HG03469 (cell line): ENCODE measurements around the gene SPATA25.
"Not testable (repeated sequence)": the region's sequence is repeated elsewhere in the genome, so short reads cannot be mapped to it uniquely, and the experiment has no call there.

ENCODE experiments used
- ATAC-seq: cut with Tn5 transposase; IDR thresholded peaks from one replicate; pipeline ENCODE4 v1.9.1; 2021; ENCODE audit warnings: mild to moderate bottlenecking, moderate library complexity, moderate number of reproducible peaks; ENCODE audit not compliant: unreplicated experiment

Gene SPATA25, protein sequence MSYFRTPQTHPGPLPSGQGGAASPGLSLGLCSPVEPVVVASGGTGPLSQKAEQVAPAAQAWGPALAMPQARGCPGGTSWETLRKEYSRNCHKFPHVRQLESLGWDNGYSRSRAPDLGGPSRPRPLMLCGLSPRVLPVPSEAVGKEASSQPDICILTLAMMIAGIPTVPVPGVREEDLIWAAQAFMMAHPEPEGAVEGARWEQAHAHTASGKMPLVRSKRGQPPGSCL

DNA sequence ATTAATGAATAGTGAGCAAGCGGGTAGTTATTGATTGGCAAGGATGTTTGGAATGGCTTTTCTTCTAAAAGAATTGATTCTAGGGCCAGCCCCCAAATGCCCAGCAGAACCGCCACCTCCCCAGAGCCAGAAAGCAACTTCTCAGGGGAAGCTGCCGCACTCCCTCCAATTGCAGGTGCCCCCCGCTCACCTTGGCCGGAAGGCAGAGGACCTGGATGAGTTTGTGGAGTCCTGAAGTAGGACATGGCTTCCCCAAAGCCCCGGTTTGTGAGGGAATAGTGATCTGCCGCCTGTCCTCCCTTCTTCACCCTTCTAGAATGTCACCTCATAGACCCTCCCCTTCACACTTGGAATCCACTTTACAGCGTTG, at the start of gene SPATA25:
Gene SPATA25 (minus strand): TSS at position 277 of the 370 bp plus-strand sequence. CDS start 32 bp downstream, at position 245.
- ATAC-seq: no peak

DNA sequence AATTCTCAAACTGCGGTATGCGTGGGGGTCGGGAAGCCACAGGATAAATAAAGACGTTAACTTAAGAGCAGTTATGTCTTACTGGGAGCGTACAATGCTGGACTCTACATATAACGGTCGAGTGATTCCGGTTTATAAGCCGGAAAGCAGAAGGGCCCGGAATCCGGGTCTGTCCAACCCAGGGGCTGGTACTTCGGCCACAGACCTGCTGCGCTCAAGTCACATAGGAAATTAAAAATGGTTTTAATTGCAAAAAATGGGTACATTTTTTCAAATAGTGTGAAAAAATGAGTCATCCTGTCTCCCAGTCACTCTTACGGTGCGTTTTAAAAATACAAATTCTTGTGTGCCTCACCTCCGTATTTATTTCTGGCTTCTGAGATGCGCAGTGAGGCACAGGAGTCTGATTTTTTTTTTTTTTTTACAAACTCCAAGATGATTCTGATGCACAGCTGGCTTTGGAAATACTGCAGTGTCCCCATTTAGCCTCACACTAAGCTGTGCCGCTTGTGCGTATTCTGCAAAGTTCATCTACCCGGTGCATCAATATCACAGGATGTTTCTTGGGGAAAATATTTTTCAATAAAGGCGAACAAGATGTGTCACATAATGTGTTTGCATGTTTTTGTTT, 48.1 kb upstream of the SPATA25 start:
- peak; percentile 0 for ATAC-seq

DNA sequence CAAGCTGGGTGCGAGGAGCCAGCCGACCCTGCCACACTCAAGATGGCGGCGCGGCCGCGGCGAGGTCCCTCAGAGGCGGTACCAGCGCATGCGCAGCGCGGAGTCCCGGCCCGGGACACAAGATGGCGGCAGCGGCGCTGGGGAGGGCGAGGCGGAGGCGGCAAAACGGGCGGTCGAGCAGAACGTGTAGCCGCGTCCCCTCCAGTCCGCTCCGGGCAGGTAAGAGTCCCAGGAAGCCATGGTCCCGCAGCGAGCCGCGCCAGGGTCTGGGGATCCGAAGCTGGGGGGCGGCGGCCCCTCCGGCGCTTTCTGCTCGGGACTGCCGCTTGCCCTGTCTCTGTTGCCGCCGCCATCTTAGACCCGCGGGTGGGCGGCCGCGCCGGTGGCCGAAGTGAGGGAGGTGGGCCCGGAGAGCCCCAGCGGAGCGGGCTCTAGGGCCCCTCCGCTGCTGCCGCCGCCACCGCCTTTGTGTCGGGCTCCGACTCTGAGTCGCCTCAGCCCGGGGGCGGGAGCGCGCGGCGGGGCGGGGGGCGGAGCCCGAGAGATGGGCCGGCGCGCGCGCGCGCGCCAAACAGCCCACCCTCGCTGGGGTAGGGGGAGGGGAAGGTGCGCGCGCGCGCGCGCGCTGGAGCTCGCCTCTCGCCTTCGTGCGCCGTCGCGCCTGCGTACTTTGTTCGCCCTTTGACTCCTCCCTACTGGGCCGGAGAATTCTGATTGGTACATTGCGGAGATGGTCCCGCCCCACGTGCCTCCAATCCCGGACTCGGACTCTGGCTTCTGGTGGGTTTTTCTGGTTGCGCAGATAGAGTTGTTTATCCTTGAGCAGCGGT, 47.4 kb upstream of the SPATA25 start, which contains the start of gene PCIF1:
Gene PCIF1 (plus strand): TSS at position 98 of the 830 bp plus-strand sequence. CDS start 4,317 bp downstream, outside the sequence.
- ATAC-seq: peak; percentile 58

DNA sequence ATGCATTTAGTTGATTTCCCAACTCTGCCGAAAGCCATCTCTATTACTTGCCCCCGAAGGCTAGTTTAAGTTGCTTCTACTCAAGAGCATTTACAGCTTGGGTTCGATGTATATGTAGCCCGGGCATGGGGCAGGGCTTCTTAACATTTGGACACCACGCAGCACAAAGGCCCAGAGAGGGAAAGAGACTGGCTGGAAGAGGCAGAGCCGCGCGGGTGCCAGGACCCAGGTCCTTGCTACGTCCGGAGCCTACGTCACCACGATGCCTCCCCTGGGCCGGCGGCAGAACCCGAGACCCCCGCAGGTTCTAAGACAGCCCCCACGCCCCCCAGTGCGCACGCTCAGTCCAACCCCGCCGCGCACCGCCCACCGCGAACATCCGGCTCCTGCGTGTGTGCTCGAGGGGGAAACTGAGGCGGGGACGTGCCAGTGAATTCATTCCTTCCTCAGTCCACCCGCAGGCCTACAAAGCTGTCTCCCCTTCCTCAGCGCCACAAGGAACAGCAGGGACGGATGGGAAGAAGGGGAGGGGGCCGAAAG, 46.7 kb upstream of the SPATA25 start:
- ATAC-seq: no peak

DNA sequence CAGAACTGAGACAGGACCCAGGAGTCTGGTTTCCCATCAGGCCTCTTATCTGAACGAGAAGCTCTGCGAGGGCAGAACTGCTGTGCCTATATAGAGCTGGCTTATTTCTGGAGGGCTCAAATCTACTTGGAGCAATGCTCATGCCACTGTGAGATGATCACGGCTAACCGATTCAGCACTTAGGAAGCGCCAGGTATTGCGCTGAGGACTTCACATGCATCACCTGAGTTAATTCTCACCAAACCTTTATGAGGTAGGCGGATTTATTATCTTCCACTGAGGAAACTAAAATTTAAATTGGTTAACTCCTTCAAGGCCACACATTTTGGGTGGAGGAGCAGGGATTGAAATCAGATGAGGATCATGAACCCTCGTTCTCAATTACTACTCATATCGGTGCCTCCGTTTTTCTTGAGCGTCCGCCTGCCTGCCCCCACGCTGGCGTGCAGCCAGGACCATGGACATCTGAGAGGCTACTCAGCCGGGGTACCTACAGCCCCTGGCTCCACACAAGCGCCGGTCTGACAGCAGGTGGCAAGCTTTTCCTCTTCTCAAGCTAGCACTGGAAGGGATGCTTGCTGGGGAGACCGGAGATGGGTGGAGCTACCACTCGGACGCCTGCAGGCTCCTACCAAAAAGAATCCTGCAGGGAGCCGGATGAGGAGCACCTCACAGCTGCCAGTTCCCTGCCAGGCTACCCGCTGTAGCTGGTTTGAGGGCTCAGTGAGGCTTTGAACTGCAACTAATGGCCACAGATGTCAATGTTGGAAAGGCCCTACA, 46.0 kb upstream of the SPATA25 start:
- ATAC-seq: no peak

DNA sequence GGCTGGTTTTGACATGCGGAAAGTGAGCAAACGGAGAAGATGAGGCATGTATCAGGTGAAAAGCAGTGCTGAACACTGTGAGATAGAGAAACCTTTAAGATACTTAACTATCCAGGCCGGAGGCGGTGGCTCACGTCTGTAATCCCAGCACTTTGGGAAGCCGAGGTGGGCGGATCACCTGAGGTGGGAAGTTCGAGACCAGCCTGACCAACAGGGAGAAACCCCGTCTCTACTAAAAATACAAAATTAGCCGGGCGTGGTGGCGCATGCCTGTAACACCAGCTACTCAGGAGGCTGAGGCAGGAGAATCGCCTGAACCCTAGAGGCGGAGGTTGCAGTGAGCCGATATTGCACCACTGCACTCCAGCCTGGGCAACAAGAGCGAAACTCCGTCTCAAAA, 44.3 kb upstream of the SPATA25 start:
- not testable (repeated sequence) for ATAC-seq

DNA sequence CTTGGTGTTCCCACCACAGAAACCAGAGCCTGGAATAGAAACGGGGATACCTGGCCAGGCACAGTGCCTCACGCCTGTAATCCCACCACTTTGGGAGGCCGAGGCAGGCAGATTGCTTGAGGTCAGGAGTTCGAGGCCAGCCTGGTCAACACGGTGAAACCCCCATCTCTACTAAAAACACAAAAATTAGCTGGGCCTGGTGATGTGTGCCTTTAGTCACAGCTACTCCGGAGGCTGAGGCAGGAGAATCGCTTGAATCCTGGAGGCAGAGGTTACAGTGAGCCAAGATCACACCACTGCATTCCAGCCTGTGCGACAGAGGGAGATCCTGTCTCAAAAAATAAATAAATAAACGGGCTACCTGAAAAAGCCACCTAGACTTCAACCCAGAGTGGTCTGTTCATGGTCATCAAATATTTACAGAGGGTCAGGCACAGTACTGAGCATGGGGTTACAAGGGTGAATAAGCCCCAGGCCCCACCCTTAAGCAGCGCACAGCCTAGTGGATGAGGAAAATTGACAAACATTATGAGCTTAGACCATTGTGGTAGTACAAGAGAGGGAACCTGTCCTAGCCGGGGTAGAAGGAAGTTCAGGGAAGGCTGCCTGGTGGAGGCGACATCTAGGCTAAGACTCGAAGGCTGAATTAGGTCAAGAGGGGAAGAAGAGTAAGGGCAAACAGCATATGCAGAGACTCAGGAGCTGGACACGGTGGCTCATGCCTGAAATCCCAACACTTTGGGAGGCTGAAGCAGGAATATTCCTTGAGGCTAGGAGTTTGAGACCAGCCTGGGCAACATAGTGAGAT, 39.9 kb upstream of the SPATA25 start:
- no peak for ATAC-seq

DNA sequence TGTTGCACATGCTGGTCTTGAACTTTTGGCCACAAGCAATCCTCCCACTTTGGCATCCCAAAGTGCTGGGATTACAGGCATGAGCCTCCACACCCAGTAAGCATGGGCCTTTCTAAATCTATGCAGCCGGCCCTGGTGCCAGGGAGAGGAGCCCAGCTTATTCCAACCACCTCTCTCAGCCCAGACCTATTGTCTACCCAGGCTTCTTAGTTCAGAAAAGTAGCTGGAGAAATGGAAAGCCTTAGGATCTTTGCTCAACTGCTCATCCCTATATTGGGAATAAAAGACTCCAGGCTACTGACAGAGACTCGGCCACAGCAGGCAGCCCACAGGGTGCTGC, 39.3 kb upstream of the SPATA25 start:
- ATAC-seq: no peak

DNA sequence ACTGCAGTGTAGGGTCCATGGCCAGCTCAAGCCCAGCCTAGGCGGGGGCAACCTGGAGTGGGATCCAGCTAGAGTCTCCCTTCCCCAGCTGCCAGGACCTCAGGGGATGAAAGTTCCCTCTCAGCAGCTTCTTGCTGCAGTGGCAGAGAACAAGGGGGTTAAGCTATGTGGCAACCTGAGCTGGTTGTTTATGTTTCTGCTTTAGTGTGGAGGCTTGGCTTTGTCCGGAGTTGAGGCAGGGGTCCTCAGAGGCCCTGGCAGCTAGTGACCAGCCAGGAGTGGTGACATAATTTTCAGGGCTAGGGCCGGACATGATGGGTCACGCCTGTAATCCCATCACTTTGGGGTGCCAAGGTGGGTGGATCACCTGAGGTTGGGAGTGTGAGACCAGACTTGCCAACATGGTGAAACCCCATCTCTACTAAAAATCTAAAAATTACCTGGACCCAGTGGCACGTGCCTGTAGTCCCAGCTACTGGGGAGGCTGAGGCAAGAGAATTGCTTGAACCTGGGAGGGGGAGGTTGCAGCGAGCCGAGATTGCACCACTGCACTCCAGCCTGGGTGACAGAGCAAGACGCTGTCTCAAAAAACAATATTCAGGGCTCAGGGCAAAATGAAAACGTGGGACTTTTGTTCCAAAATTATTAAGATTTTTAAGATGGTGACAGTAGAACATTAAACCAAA, 38.5 kb upstream of the SPATA25 start:
- no peak for ATAC-seq

DNA sequence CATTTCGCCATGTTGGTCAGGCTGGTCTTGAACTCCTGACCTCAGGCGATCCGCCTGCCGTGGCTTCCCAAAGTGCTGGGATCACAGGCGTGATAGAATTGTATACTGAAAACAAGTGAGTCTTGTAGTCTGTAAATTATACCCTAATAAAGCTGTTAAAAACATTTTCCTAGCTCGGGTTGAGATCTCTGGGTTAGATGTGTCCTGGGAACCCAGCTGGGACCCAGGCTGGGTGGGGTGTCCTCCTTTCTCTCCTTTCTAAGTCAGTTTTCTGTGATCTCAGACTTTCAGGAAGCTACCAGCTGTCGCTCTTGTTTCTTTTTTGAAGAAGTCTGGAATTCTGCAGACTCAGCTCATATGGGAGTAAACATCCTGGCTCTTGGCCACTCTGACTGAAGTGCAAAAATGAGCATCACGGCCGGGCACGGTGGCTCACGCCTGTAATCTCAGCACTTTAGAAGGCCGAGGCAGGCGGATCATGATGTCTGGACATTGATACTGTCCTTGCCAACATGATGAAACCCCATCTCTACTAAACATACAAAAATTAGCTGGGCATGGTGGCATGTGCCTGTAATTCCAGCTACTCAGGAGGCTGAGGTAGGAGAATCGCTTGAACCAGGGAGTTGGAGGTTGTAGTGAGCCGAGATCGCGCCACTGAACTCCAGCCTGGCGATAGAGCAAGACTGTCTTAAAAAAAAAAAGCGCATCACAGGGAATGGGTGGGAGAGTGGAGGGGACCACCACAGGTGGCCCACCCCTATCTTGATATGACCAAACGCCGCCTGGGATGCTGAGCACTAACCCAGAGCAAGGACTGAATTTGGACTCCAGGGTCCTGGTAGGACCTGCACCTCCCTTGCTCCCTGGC, 37.2 kb upstream of the SPATA25 start:
- ATAC-seq: no peak

DNA sequence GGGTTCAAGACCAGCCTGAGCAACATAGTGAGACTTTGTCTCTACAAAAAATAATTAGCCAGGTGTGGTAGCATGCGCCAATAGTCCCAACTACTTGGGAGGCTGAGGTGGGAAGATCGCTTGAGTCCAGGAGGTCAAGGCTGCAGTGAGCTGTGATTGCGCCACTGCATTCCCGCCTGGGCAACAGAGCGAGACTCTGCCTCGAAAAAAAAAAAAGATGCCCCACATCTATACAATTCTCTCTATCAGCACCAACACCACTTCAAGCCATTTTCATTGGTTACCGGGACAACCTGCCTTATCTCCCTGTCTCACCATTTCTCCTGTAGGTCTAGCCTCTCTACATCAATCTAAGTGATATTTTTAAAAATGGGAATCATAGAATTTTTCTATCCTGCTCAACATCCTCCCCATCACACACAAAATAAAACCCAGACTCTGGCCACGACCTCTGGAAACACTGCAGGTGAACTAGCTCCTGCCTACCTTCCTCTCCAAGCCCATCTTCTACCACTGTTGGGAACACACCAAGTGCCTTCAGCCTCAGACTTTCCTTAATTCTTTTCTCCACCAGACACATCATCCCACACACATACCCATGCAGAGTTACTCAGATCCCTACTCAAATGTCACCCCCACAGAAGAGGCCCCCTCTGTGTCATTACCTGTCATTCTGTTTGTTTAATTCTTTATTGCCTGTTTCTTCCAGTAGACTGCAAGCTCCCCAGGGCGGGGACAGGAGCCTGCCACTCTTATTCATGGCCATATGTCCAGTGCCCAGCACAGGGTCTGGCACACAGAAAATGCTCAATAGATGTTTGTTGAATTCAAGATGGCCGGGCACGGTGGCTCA, 34.1 kb upstream of the SPATA25 start:
- ATAC-seq: no peak

DNA sequence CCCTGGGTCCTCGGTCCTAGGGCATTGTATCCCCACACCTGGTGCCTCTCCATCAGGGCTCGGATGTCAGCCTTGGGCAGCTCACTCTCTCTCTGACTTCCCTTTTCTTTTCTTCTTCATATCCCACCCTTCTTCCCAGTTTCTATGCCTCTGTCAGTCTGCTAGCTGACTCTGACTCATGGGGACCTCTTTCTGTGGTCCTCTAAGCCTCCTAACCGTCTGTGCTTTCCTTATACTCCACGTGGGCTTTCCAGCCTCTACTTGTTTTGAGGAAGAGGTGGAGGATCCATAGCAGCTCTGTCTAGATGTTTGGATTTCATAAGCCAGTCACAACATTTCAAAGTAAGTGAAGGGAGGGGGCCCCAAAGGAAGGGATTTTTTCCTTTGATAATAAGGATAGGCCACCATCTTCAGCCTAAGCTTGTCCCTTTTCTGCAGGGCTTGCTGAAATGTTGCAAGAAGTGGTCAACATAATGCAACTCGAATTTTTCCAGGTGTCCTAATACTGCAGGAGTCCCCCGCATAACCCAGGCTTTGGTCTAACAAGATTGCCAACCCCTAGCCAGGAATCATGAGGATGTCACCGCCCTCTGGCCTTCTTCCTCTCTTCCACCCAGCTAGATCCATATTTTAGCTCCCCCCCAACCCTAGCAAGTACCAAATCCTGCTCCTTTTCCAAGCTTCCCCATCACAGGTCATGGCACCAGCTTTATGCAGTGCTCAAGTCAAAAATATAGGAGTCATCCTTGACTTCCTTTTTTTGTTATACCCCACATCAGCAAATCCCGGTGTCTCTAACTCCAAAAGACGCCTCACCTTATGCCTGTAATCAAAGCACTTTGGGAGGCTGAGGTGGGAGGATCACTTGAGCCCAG, 33.3 kb upstream of the SPATA25 start:
- ATAC-seq: no peak

DNA sequence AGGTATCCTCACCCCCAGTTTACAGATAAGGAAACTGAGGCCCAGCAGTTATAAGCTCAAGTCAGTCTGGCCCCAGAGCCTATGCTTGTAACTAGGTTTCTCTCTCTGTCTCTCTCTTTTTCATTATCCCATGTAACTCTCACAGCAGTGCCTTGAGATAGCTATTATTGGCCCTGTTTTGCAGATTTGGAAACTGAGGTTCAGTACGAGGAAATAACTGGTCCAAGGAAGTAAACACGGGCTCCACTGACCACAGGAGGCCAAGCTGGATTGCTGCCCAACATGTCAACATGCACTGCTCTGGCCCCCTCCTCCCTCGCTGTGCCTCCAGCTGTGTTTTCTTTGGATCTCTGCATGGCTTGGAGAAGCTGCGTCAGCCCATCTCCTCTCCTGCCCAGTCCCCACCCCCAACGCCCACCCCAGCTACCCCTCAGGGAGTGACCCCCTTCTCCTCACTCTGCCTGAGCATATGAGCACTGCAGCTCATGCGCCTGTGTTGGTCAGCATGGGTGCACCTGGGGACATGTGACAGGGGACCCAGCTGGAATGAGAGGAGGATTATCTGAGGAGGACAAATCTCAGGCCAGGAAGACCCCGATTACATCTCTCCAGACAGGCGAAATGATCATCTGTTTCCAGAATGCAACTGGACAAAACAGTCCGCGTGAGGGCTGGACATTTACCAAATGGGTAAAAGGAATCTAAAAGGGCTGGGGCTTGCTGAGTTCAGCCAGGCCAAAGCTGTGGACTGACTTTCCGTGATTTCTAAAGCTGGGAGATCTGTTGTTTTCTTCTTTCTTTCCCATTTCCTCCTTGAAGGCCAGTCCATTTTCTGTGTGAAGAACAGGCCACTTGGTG, 32.3 kb upstream of the SPATA25 start:
- no peak for ATAC-seq

DNA sequence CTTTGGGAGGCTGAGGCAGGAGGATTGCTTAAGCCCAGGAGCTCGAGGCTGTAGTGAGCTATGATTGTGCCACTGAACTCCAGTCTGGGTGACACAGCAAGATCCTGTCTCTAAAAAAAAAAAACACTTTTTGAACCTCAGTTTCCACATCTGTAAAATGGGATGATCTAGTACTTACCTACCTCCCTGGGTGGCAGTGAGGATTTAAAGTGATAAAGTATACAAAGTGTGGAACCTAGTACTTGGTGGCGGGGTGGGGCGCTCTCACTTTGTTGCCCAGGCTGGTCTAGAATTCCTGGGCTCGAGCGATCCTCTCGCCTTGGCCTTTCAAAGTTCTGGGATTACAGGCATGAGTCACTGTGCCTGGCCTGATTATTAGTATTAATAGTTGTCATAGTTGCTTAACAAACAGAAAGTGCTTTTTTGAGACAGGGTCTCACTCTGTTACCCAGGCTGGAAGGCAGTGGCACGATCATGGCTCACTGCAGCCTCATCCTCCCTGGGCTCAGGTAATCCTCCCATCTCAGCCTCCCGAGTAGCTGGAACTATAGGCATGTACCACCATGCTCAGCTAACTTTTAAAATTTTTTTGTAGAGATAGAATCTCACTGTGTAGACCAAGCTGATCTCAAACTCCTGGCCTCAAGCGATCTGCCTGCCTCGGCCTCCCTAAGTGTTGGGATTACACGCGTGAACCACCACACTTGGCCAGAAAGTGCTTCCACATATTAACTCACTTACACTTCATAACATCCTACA, 31.5 kb upstream of the SPATA25 start:
- no peak for ATAC-seq

DNA sequence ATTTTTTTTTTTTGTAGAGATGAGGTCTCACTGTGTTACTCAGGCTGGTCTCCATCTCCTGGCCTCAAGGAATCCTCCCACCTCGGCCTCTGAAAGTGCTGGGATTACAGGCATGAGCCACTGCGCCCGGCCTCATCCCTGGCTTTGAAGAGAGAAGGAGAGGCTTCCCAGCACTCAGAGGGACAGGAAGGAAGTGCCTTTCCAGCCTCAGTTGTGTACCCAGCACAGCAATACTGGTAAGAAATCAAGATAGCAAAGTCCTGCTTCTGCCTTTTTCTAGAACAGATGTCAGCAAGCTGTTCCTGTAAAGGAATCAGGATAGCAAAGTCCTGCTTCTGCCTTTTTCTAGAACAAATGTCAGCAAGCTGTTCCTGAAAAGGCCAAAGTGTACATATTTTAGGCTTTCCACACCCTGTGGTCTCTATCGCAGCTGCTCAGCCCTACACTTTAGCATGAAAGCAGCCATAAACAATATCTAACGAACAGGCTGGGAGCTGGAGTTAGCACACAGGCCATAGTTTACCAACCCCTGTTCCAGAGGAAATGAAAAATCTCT, 30.8 kb upstream of the SPATA25 start:
- no peak for ATAC-seq
